NB4 (cell line): ENCODE data around the gene PCSK2.

Experiments
- POLR2A ChIP-seq: IDR thresholded peaks from 2 replicates; pipeline ENCODE4 v1.6.1; 2011; ENCODE audit warnings: mild to moderate bottlenecking; ENCODE audit not compliant: insufficient read length; ENCODE audit errors: extremely low read depth
- TF ChIP-seq, protein P1 (sequence below): IDR thresholded peaks from one replicate; pipeline ENCODE4 v1.5.1; 2012; ENCODE audit warnings: low read depth, low read length

DNA sequence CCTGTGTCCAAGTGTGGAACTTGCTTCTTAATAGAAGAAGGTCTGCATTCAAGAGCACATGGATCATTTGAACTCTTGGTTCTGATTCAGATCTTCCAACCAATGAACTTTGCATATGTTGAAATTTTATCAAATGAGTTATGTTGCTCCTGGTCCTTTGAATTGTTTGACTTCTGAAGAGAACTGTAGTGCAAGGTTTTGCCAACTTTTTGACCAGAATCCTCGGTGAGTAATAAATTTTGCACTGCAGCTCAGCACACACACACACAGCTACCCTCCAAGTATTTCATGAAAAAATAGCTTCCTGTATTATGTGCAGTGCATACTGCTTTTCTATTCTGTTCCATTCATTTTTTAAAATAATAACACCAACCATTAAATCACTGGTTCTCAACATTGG, 236.9 kb downstream of the PCSK2 start:
- TF ChIP-seq, protein P1, sequence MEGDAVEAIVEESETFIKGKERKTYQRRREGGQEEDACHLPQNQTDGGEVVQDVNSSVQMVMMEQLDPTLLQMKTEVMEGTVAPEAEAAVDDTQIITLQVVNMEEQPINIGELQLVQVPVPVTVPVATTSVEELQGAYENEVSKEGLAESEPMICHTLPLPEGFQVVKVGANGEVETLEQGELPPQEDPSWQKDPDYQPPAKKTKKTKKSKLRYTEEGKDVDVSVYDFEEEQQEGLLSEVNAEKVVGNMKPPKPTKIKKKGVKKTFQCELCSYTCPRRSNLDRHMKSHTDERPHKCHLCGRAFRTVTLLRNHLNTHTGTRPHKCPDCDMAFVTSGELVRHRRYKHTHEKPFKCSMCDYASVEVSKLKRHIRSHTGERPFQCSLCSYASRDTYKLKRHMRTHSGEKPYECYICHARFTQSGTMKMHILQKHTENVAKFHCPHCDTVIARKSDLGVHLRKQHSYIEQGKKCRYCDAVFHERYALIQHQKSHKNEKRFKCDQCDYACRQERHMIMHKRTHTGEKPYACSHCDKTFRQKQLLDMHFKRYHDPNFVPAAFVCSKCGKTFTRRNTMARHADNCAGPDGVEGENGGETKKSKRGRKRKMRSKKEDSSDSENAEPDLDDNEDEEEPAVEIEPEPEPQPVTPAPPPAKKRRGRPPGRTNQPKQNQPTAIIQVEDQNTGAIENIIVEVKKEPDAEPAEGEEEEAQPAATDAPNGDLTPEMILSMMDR: no peak
- TF ChIP-seq POLR2A: no peak
